ENCODE data around the gene POMGNT2.

Gene POMGNT2

GRCh38 chr3:43152649-43153048 lies 46.8 kb upstream of the POMGNT2 start:
- H3K27ac ChIP-seq (ENCODE audit: low read depth, low read length, poor library complexity, severe bottlenecking): no peak overlapping the region
- no peak overlapping the region for H2AFZ ChIP-seq (ENCODE audit: low read length)
- no peaks in the 10 kb centered on the region for H4K20me1 ChIP-seq (ENCODE audit: insufficient read depth, low read length)
- H3K9ac ChIP-seq (ENCODE audit: low read length): no peak overlapping the region
- no peak overlapping the region for H3K4me2 ChIP-seq (ENCODE audit: low read length)
- no peaks in the 10 kb centered on the region for H3K79me2 ChIP-seq (ENCODE audit: insufficient read depth, low read length)
- H3K4me3 ChIP-seq (ENCODE audit: low read depth, low read length, poor library complexity, severe bottlenecking): no peak overlapping the region
- H3K4me1 ChIP-seq (ENCODE audit: insufficient read depth, low read length, severe bottlenecking): no peaks in the 10 kb centered on the region
- H3K9me2 ChIP-seq (ENCODE audit: low read depth, low read length): no peaks in the 10 kb centered on the region
- H3K9me3 ChIP-seq (ENCODE audit: low read length): no peaks in the 10 kb centered on the region
- TF ChIP-seq EZH2 (IDR thresholded peaks at IDR 0.05; ENCODE audit: borderline replicate concordance, low read length): no peak
- TF ChIP-seq CTCF (IDR thresholded peaks at IDR 0.05; ENCODE audit: low read length): no peak
- no peaks in the 10 kb centered on the region for H3K36me3 ChIP-seq (ENCODE audit: insufficient read depth, low read length)
- H3K27me3 ChIP-seq (ENCODE audit: insufficient read depth, low read length): no peaks in the 10 kb centered on the region
- no peaks in the 10 kb centered on the region for H3F3A ChIP-seq (ENCODE audit: insufficient read depth, low read length)

GRCh38 chr3:43148033-43148432 lies 42.2 kb upstream of the POMGNT2 start:
- H3F3A ChIP-seq (ENCODE audit: insufficient read depth, low read length): no peaks in the 10 kb centered on the region
- H3K4me2 ChIP-seq (ENCODE audit: low read length): no peak overlapping the region
- no peak overlapping the region for H3K27ac ChIP-seq (ENCODE audit: low read depth, low read length, poor library complexity, severe bottlenecking)
- H3K4me1 ChIP-seq (ENCODE audit: insufficient read depth, low read length, severe bottlenecking): no peaks in the 10 kb centered on the region
- H3K79me2 ChIP-seq (ENCODE audit: insufficient read depth, low read length): no peaks in the 10 kb centered on the region
- TF ChIP-seq CTCF (IDR thresholded peaks at IDR 0.05; ENCODE audit: low read length) (no peak), EZH2 (IDR thresholded peaks at IDR 0.05; ENCODE audit: borderline replicate concordance, low read length) (no peak)
- no peak overlapping the region for H2AFZ ChIP-seq (ENCODE audit: low read length)
- no peak overlapping the region for H3K9ac ChIP-seq (ENCODE audit: low read length)
- no peaks in the 10 kb centered on the region for H3K9me3 ChIP-seq (ENCODE audit: low read length)
- H3K36me3 ChIP-seq (ENCODE audit: insufficient read depth, low read length): no peaks in the 10 kb centered on the region
- H3K4me3 ChIP-seq (ENCODE audit: low read depth, low read length, poor library complexity, severe bottlenecking): no peak overlapping the region
- no peaks in the 10 kb centered on the region for H3K9me2 ChIP-seq (ENCODE audit: low read depth, low read length)
- H4K20me1 ChIP-seq (ENCODE audit: insufficient read depth, low read length): no peaks in the 10 kb centered on the region
- H3K27me3 ChIP-seq (ENCODE audit: insufficient read depth, low read length): no peaks in the 10 kb centered on the region

GRCh38 chr3:43146599-43146998 lies 40.7 kb upstream of the POMGNT2 start:
- no peaks in the 10 kb centered on the region for H3K4me1 ChIP-seq (ENCODE audit: insufficient read depth, low read length, severe bottlenecking)
- H3F3A ChIP-seq (ENCODE audit: insufficient read depth, low read length): no peaks in the 10 kb centered on the region
- H3K27ac ChIP-seq (ENCODE audit: low read depth, low read length, poor library complexity, severe bottlenecking): no peak overlapping the region
- no peaks in the 10 kb centered on the region for H3K9me2 ChIP-seq (ENCODE audit: low read depth, low read length)
- no peaks in the 10 kb centered on the region for H3K79me2 ChIP-seq (ENCODE audit: insufficient read depth, low read length)
- H2AFZ ChIP-seq (ENCODE audit: low read length): no peak overlapping the region
- no peaks in the 10 kb centered on the region for H3K36me3 ChIP-seq (ENCODE audit: insufficient read depth, low read length)
- H3K4me2 ChIP-seq (ENCODE audit: low read length): no peak overlapping the region
- H4K20me1 ChIP-seq (ENCODE audit: insufficient read depth, low read length): no peaks in the 10 kb centered on the region
- H3K4me3 ChIP-seq (ENCODE audit: low read depth, low read length, poor library complexity, severe bottlenecking): no peak overlapping the region
- no peaks in the 10 kb centered on the region for H3K27me3 ChIP-seq (ENCODE audit: insufficient read depth, low read length)
- H3K9ac ChIP-seq (ENCODE audit: low read length): no peak overlapping the region
- H3K9me3 ChIP-seq (ENCODE audit: low read length): no peaks in the 10 kb centered on the region
- TF ChIP-seq EZH2 (IDR thresholded peaks at IDR 0.05; ENCODE audit: borderline replicate concordance, low read length) (no peak), CTCF (IDR thresholded peaks at IDR 0.05; ENCODE audit: low read length) (no peak)
